Spleen (tissue), 11 donors: ENCODE measurements around the gene UBR1. TPM values are rescaled to one million over a fixed set of nuclear protein-coding genes. Genes with fewer than 3 reads are reported as not detected.
A peak's percentile ranks its signal among the peaks of the same experiment; 100 is the strongest.
"Not testable (repeated sequence)": the region's sequence is repeated elsewhere in the genome, so short reads cannot be mapped to it uniquely, and the experiment has no call there.

Source experiments
- DNase-seq: peaks from one replicate; pipeline ENCODE4 v3.0.0-alpha.2; 2020
- H3K27ac ChIP-seq, 8 donors: fragments of 200-600 bp; sonication (generic) in 7 of 8; 1 replicate in 4 of 8; 2 replicates in 4 of 8; pipeline versions ENCODE4 v1.5.0 to v1.8.0; 2016 to 2021; ENCODE audit warnings: inconsistent platforms in 4 of 8, mild to moderate bottlenecking in 4 of 8, moderate library complexity in 1 of 8
- H3K27me3 ChIP-seq, 7 donors: fragments of 200-600 bp; sonication (generic) in 6 of 7; replicated peaks in 1 of 7; 1 replicate in 4 of 7; 2 replicates in 3 of 7; pipeline versions ENCODE4 v1.5.0 to v1.8.0; 2016 to 2021; ENCODE audit warnings: inconsistent platforms in 3 of 7, mild to moderate bottlenecking in 1 of 7
- H3K36me3 ChIP-seq, 6 donors: fragments of 200-600 bp; sonication (generic) in 5 of 6; 1 replicate in 4 of 6; 2 replicates in 2 of 6; pipeline versions ENCODE4 v1.5.0 to v1.8.0; 2016 to 2021; ENCODE audit warnings: inconsistent platforms in 2 of 6
- H3K4me1 ChIP-seq, 6 donors: fragments of 200-600 bp; sonication (generic) in 5 of 6; 1 replicate in 3 of 6; 2 replicates in 3 of 6; pipeline versions ENCODE4 v1.5.0 to v1.8.0; 2016 to 2021; ENCODE audit warnings: inconsistent platforms in 3 of 6
- H3K4me3 ChIP-seq, 8 donors: fragments of 200-600 bp; sonication (generic) in 7 of 8; 1 replicate in 4 of 8; 2 replicates in 4 of 8; pipeline versions ENCODE4 v1.5.0 to v1.8.0; 2016 to 2021; ENCODE audit warnings: inconsistent platforms in 4 of 8, mild to moderate bottlenecking in 4 of 8, moderate library complexity in 2 of 8
- H3K9me3 ChIP-seq, 8 donors: fragments of 200-600 bp; sonication (generic) in 7 of 8; 1 replicate in 4 of 8; 2 replicates in 4 of 8; pipeline versions ENCODE4 v1.5.0 to v1.8.0; 2016 to 2021; ENCODE audit warnings: inconsistent platforms in 4 of 8
- CTCF ChIP-seq, 11 experiments: fragments of 200-600 bp in 7 of 11; fragments of 450-650 bp in 4 of 11; sonication (generic) in 4 of 11; IDR thresholded peaks in 8 of 11; conservative IDR thresholded peaks in 3 of 11; 1 replicate in 7 of 11; 2 replicates in 4 of 11; pipeline versions ENCODE4 v1.4.0 to v1.8.0; 2016 to 2021; ENCODE audit warnings: antibody characterized with exemption in 11 of 11, inconsistent platforms in 4 of 11, mild to moderate bottlenecking in 1 of 11
- POLR2A ChIP-seq, 3 donors: fragments of 450-650 bp; IDR thresholded peaks; one replicate each; pipeline ENCODE4 v1.5.1; 2017; ENCODE audit warnings: antibody characterized with exemption in 3 of 3, mild to moderate bottlenecking in 1 of 3
- POLR2AphosphoS5 ChIP-seq, 3 donors: sonication (generic); formaldehyde crosslinking; IDR thresholded peaks; one replicate each; pipeline ENCODE4 v1.5.1; 2017; ENCODE audit warnings: antibody characterized with exemption in 3 of 3
- WGBS, 5 donors: extraction: QIAGEN DNeasy Blood & Tissue Kit in 3 of 5; methylation state at CpG; one replicate each; pipeline versions ENCODE4 v1.1.5 to v1.1.7; 2013 to 2018; 5-methylcytosine and 5-hydroxymethylcytosine counted together
- intact Hi-C: fragments of 100-400 bp; cut with DNase I; formaldehyde crosslinking; loops from one replicate; pipeline ENCODE4 v1.15.0; 2023; ENCODE audit warnings: low total_unique reads
- polyA plus RNA-seq, 3 donors: library from polyadenylated mRNA; stranded (reverse); fragments of 200-250 nt; gene quantifications; one replicate each; pipeline ENCODE4 v1.2.1, GENCODE V29; 2013
- total RNA-seq, 7 donors: library from RNA; depleted of rRNA in 3 of 7; stranded (reverse); fragments of >200 nt in 3 of 7; fragmentation: NEBNext Ultra II Directional in 4 of 7; extraction: Animal tissue kit (Norgen Biotek cat#: 25700) in 4 of 7; gene quantifications; one replicate each; pipeline versions ENCODE4 v1.1.0 to v1.2.1, GENCODE V29; 2016 to 2021
- donor health status: healthy with polysubstance abuse.
- donor health status: DM: no; HTN: no; CAD: no; lungs with moderate emphysema.
- donor health status: DM: no; HTN: no; CAD: no.
- donor health status: Bipolar disorder and iron deficiency.
- donor health status: healthy.
- donor health status: DM: no; HTN: no; CAD: no.
- donor health status: DM: yes; HTN: yes; CAD: no.

UBR1 gene
- total and polyA plus RNA-seq, 10 donors, result 4.3 to 69.2 (median 38.8) TPM

GRCh38 chr15:43132830-43133429 is 27.1 kb upstream of the UBR1 start:
- DNase-seq, result peak; percentile 79
- Histone ChIP-seq H3K4me3 (peak overlapping the region; percentile 66 to 94 (median 85)), H3K27ac (peak overlapping the region; percentile 72 to 94 (median 86)), H3K27me3 (no peaks in the 10 kb centered on the region), H3K9me3 (peaks cover 0 to 15% (median 4%) of the 10 kb centered on the region in 8 donors), H3K36me3 (peaks cover 3 to 26% (median 12%) of the 10 kb centered on the region in 6 donors), H3K4me1 (peaks cover 0 to 47% (median 21%) of the 10 kb centered on the region in 6 donors)
- intact Hi-C loops, result no loop called here
- WGBS, 5 donors, result 27 to 33% (median 32%) methylated on average over 20 of the region's 20 CpGs
- TF ChIP-seq POLR2A (IDR thresholded peaks at IDR 0.05) (no peak), CTCF (IDR thresholded peaks at IDR 0.05 in 8 of 11, conservative IDR thresholded peaks at IDR 0.05 in 3 of 11) (no peak), POLR2AphosphoS5 (IDR thresholded peaks at IDR 0.05) (no peak)

GRCh38 chr15:43128980-43129335 is 23.1 kb upstream of the UBR1 start:
- DNase-seq, result no peak
- peaks cover 0 to 25% (median 10%) of the 10 kb centered on the region in 6 donors for H3K4me1 ChIP-seq
- H3K27me3 ChIP-seq, result no peaks in the 10 kb centered on the region
- no peak overlapping the region for H3K4me3 ChIP-seq
- no peak overlapping the region for H3K27ac ChIP-seq
- intact Hi-C loops, result no loop called here
- TF ChIP-seq CTCF (IDR thresholded peaks at IDR 0.05 in 8 of 11, conservative IDR thresholded peaks at IDR 0.05 in 3 of 11), result no peak
- TF ChIP-seq POLR2A (IDR thresholded peaks at IDR 0.05), result no peak
- no peak for TF ChIP-seq POLR2AphosphoS5 (IDR thresholded peaks at IDR 0.05)
- H3K36me3 ChIP-seq, result no peaks in the 10 kb centered on the region
- WGBS, 5 donors, result 76 to 90% (median 79%) methylated on average over 4 of the region's 4 CpGs
- peaks cover 0 to 15% (median 4%) of the 10 kb centered on the region in 8 donors for H3K9me3 ChIP-seq

GRCh38 chr15:43128174-43128979 is 22.5 kb upstream of the UBR1 start:
- H3K27ac ChIP-seq, H3K27me3 ChIP-seq, H3K4me3 ChIP-seq, DNase-seq, intact Hi-C loops, H3K36me3 ChIP-seq: not testable (repeated sequence)
- peaks cover 0 to 15% (median 4%) of the 10 kb centered on the region in 8 donors for H3K9me3 ChIP-seq
- WGBS, 5 donors, result 62 to 78% (median 70%) methylated on average over 10 of the region's 10 CpGs
- peaks cover 0 to 28% (median 11%) of the 10 kb centered on the region in 6 donors for H3K4me1 ChIP-seq

- TF ChIP-seq CTCF (IDR thresholded peaks at IDR 0.05 in 8 of 11, conservative IDR thresholded peaks at IDR 0.05 in 3 of 11) (no peak), POLR2AphosphoS5 (IDR thresholded peaks at IDR 0.05) (no peak), POLR2A (IDR thresholded peaks at IDR 0.05) (no peak)
- Histone ChIP-seq H3K27ac (no peak overlapping the region), H3K9me3 (peaks cover 0 to 15% (median 4%) of the 10 kb centered on the region in 8 donors), H3K4me1 (peaks cover 0 to 26% (median 8%) of the 10 kb centered on the region in 6 donors), H3K27me3 (no peaks in the 10 kb centered on the region), H3K4me3 (no peak overlapping the region), H3K36me3 (no peaks in the 10 kb centered on the region)
- WGBS, 5 donors, result 20 to 37% (median 25%) methylated on average over 2 of the region's 2 CpGs
- no peak for DNase-seq
- intact Hi-C loops, result no loop called here
Observed at GRCh38 chr15:43127752-43128151, 21.9 kb upstream of the UBR1 start.
